Parathyroid adenoma (tissue), 2 donors: ENCODE results near the gene RECQL5.

Experiments
- H2AFZ ChIP-seq: fragments of 300-600 bp; sonication (generic); one replicate; pipeline ENCODE4 v1.7.0; 2017; ENCODE audit warnings: antibody characterized with exemption, mild to moderate bottlenecking
- H3K27ac ChIP-seq: fragments of 300-600 bp; sonication (generic); one replicate; pipeline ENCODE4 v1.7.0; 2017
- H3K27me3 ChIP-seq: fragments of 300-600 bp; sonication (generic); one replicate; pipeline ENCODE4 v1.7.0; 2017; ENCODE audit warnings: low read length; ENCODE audit not compliant: control insufficient read depth, insufficient read depth
- H3K36me3 ChIP-seq: fragments of 300-600 bp; sonication (generic); one replicate; pipeline ENCODE4 v1.7.0; 2017; ENCODE audit warnings: low read length; ENCODE audit not compliant: control insufficient read depth, insufficient read depth
- H3K4me1 ChIP-seq: fragments of 300-600 bp; sonication (generic); one replicate; pipeline ENCODE4 v1.7.0; 2017; ENCODE audit warnings: control low read depth
- H3K4me2 ChIP-seq: fragments of 300-600 bp; sonication (generic); one replicate; pipeline ENCODE4 v1.7.0; 2017; ENCODE audit warnings: low read length
- H3K4me3 ChIP-seq: fragments of 300-600 bp; sonication (generic); one replicate; pipeline ENCODE4 v1.7.0; 2017; ENCODE audit warnings: low read depth, low read length
- H3K79me2 ChIP-seq: fragments of 300-600 bp; sonication (generic); one replicate; pipeline ENCODE4 v1.7.0; 2017; ENCODE audit warnings: control low read depth
- H3K9ac ChIP-seq: fragments of 300-600 bp; sonication (generic); one replicate; pipeline ENCODE4 v1.7.0; 2017; ENCODE audit warnings: mild to moderate bottlenecking
- H3K9me3 ChIP-seq: fragments of 300-600 bp; sonication (generic); one replicate; pipeline ENCODE4 v1.7.0; 2017; ENCODE audit warnings: low read length; ENCODE audit not compliant: control insufficient read depth
- TF ChIP-seq, protein P1 (sequence below): fragments of 300-600 bp; sonication (generic); IDR thresholded peaks from one replicate; pipeline ENCODE4 v1.7.0; 2017; ENCODE audit warnings: antibody characterized with exemption, mild to moderate bottlenecking
- donor health status: primary hyperparathyroidism.

RECQL5 gene

DNA sequence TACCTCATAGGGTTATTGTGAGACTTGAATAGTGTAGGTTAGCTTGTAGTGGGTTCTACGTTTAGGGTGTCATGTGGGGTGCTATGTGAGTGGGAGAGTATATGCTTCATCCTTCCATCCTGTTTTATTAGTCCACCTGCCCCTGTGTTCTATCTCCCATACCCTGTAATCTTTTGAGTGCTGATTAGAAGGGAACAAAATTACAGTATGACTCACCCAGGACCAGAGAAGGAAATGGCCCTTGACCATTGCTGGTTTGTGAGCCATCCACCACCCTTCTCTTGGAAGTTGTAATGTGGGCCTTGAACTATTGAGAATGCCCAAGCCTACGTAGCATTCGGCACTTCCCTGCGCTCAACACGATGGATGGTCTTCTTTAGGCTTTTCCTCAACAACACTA, 17.3 kb upstream of the RECQL5 start:
- H3K36me3 ChIP-seq = no peaks in the 10 kb centered on the region
- peaks cover 5% of the 10 kb centered on the region for H3K4me1 ChIP-seq

GRCh38 chr17:75683583-75683982, 16.6 kb upstream of the RECQL5 start:
- Histone ChIP-seq H3K79me2 (peaks cover 80% of the 10 kb centered on the region), H3K27me3 (no peaks in the 10 kb centered on the region), H3K36me3 (no peaks in the 10 kb centered on the region), H2AFZ (no peak overlapping the region), H3K9me3 (no peaks in the 10 kb centered on the region), H3K9ac (no peak overlapping the region), H3K27ac (no peak overlapping the region), H3K4me1 (peaks cover 5% of the 10 kb centered on the region), H3K4me2 (no peak overlapping the region), H3K4me3 (no peak overlapping the region)
- TF ChIP-seq, protein P1, sequence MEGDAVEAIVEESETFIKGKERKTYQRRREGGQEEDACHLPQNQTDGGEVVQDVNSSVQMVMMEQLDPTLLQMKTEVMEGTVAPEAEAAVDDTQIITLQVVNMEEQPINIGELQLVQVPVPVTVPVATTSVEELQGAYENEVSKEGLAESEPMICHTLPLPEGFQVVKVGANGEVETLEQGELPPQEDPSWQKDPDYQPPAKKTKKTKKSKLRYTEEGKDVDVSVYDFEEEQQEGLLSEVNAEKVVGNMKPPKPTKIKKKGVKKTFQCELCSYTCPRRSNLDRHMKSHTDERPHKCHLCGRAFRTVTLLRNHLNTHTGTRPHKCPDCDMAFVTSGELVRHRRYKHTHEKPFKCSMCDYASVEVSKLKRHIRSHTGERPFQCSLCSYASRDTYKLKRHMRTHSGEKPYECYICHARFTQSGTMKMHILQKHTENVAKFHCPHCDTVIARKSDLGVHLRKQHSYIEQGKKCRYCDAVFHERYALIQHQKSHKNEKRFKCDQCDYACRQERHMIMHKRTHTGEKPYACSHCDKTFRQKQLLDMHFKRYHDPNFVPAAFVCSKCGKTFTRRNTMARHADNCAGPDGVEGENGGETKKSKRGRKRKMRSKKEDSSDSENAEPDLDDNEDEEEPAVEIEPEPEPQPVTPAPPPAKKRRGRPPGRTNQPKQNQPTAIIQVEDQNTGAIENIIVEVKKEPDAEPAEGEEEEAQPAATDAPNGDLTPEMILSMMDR = no peak

More for the DNA sequence above, 17.3 kb upstream of the RECQL5 start:
- H3K9ac ChIP-seq = no peak overlapping the region
- peaks cover 79% of the 10 kb centered on the region for H3K79me2 ChIP-seq
- H3K4me2 ChIP-seq = no peak overlapping the region
- H3K9me3 ChIP-seq = no peaks in the 10 kb centered on the region
- H3K27ac ChIP-seq = no peak overlapping the region
- H3K4me3 ChIP-seq = no peak overlapping the region
- no peak overlapping the region for H2AFZ ChIP-seq
- TF ChIP-seq, protein P1 = no peak
- H3K27me3 ChIP-seq = no peaks in the 10 kb centered on the region

DNA sequence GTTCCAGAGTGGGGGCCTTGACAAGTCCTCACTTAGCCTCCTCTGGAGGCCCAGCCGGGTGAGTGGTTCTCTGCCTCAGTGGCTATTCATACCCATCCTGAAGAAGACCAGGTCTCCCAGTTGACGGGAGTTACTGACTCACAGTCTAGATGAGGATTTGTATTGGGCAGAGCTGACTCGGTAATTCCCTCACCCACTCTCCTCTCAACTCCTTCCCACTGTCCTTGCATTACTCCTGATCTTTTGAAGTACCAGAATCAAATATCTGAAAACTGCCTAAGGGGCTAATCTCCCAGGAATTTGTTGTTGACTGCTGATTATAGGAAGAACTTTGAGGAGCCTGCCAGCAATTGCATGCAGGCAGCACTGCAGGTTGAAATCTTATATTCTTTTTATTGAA, 14.3 kb upstream of the RECQL5 start:
- peaks cover 61% of the 10 kb centered on the region for H3K79me2 ChIP-seq
- no peak overlapping the region for H3K4me2 ChIP-seq
- H3K36me3 ChIP-seq = no peaks in the 10 kb centered on the region
- no peak overlapping the region for H3K27ac ChIP-seq
- H3K9ac ChIP-seq = no peak overlapping the region
- no peak overlapping the region for H2AFZ ChIP-seq
- H3K4me1 ChIP-seq = peaks cover 3% of the 10 kb centered on the region
- TF ChIP-seq, protein P1 = no peak
- no peaks in the 10 kb centered on the region for H3K27me3 ChIP-seq
- H3K9me3 ChIP-seq = no peaks in the 10 kb centered on the region
- no peak overlapping the region for H3K4me3 ChIP-seq

GRCh38 chr17:75680431-75680830, 13.5 kb upstream of the RECQL5 start:
- Histone ChIP-seq H3K36me3 (no peaks in the 10 kb centered on the region), H3K4me1 (peaks cover 3% of the 10 kb centered on the region)

DNA sequence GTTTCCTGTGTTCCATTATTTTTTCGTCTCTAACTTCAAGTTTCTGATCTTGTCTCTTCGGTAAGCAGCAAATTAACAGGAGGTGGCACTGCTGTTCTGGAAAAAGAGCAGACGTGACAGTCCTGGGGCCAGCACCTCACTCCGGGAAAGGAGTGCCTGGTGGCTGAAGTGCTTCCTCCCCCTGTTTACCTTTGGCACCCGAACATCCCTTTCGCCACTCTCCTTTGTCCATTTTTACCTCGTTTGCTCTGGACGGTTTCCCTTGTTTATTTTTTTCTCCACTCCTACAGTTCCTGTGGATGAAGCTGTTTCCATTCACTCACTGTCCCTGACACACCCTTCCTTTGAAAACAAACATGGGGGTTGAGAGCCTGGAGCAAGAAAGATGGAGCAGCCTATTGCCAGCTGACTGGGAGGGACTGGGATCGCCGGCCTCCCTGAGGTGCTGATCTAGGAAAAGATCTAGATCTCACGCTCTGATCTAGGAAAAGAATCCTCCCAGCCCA, 12.8 kb upstream of the RECQL5 start:
- H3K4me3 ChIP-seq = no peak overlapping the region
- H3K36me3 ChIP-seq = no peaks in the 10 kb centered on the region
- no peak overlapping the region for H3K9ac ChIP-seq
- H3K4me2 ChIP-seq = no peak overlapping the region
- peaks cover 7% of the 10 kb centered on the region for H3K4me1 ChIP-seq
- peak overlapping the region; percentile 22 for H3K27ac ChIP-seq
- H3K9me3 ChIP-seq = no peaks in the 10 kb centered on the region
- H2AFZ ChIP-seq = no peak overlapping the region
- TF ChIP-seq, protein P1 = peak; percentile 15
- peaks cover 47% of the 10 kb centered on the region for H3K79me2 ChIP-seq
- no peaks in the 10 kb centered on the region for H3K27me3 ChIP-seq

More at GRCh38 chr17:75680431-75680830, 13.5 kb upstream of the RECQL5 start:
- no peak overlapping the region for H3K9ac ChIP-seq
- TF ChIP-seq, protein P1 = no peak
- H3K4me2 ChIP-seq = no peak overlapping the region
- no peaks in the 10 kb centered on the region for H3K9me3 ChIP-seq
- peaks cover 54% of the 10 kb centered on the region for H3K79me2 ChIP-seq
- no peak overlapping the region for H3K27ac ChIP-seq
- H2AFZ ChIP-seq = no peak overlapping the region
- no peak overlapping the region for H3K4me3 ChIP-seq
- no peaks in the 10 kb centered on the region for H3K27me3 ChIP-seq
